IPS-18c (cell line): ENCODE data around the gene KIF18A.
A peak's percentile ranks its signal among the peaks of the same experiment; 100 is the strongest.
"Not testable (repeated sequence)": the region's sequence is repeated elsewhere in the genome, so short reads cannot be mapped to it uniquely, and the experiment has no call there.

Experiments
- H3K4me3 ChIP-seq: 2 replicates; pipeline ENCODE4 v1.7.0; 2013; ENCODE audit warnings: low read depth, mild to moderate bottlenecking, low read length, moderate library complexity; ENCODE audit not compliant: insufficient read depth
- H3K9me3 ChIP-seq: one replicate; pipeline ENCODE4 v1.6.1; 2013; ENCODE audit warnings: mild to moderate bottlenecking, low read length, moderate library complexity; ENCODE audit not compliant: control insufficient read depth, insufficient read depth

The KIF18A gene

DNA sequence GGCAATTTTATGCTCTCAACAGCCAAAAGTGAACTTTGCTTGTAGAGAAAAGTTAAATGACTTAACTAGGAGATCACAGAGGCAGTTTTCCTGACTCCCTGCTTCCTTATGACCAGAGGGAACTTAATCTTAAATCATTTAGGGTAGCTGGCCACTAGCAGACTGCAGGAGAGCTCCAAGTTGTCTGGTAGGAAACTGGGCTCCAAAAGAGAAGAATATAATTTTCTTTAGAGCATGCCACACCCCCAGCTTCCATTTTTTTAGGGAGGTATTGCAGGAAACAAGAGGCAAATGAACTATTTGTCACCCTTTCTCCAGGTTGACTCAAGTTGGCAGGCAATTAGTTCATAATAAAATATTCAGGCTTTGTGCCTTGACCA, 2.9 kb upstream of the KIF18A start:
- H3K4me3 ChIP-seq, result peak overlapping the region; percentile 76
- H3K9me3 ChIP-seq, result no peaks in the 10 kb centered on the region

DNA sequence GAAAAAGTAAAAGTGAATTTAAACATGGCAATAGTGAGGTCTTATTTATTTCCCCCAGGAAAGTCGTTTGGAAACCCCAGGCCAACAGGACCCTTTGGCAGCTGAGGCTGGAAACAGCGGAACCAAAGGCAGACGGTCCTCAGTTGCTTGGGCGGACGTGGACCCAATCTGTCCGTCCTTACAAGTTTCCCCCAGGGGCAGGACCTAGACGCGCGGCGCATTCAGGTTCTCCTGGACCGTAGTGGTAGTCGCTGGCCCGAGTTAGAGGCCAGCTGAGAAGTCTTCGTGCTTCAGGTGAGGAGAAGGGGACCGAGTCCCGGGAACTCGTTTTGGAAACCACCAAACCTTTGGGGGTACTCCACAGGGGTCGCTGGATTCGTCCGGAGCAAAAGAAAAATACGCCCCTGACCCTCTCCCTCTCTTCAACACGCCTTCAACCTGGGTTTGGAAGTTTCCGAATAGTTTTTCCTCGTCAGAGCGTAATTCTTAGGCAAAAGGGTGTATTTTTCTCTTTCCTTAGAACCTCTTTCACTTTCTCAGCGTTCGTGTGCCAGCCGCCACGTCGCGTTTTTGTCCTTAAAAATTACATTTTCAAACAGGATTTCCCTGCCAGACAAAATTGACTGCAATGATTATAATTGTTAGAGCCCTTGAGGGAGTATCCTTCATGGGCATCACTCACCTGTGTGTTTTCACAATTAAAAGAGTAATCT, 2.3 kb upstream of the KIF18A start:
- Histone ChIP-seq H3K4me3 (peak overlapping the region; percentile 76), H3K9me3 (no peaks in the 10 kb centered on the region)

- no peaks in the 10 kb centered on the region for H3K9me3 ChIP-seq
- H3K4me3 ChIP-seq, result no peak overlapping the region
Measured at GRCh38 chr11:28108958-28109357, 1.0 kb upstream of the KIF18A start.

DNA sequence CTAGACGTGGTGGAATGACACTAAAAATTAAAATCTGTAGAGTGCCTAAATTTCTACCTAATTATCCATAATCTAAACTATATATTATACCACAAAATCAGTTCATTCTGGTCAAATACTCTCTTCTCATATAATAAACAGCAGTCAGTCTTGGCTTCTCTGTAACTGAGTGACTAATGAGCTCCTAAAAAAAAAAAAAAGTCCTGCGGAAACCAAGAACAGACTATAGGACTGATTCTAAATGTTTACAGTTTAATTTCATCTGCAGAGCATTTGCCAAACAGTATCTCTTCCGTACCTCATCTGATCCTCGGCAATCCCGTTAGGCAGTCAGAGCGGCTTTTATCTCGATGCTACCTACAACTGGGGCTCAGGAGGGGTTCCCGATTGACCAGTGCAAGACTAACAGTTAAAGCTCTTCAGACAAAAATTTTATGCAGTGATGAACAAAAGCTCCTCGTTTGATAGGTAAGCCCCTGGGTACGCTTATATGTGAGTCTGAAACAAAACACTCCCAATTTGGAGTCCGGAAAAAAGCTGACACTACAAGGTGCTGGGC, 686 bp downstream of the KIF18A start:
- peak overlapping the region; percentile 80 for H3K4me3 ChIP-seq
- H3K9me3 ChIP-seq, result no peaks in the 10 kb centered on the region

- Histone ChIP-seq H3K9me3 (no peaks in the 10 kb centered on the region), H3K4me3 (no peak overlapping the region)
Measured at GRCh38 chr11:28106353-28107043, 1.5 kb downstream of the KIF18A start.

GRCh38 chr11:28105869-28106268, 2.1 kb downstream of the KIF18A start:
- Histone ChIP-seq H3K9me3 (no peaks in the 10 kb centered on the region), H3K4me3 (no peak overlapping the region)

- H3K4me3 ChIP-seq, result no peak overlapping the region
Measured at GRCh38 chr11:28104984-28105383, 3.0 kb downstream of the KIF18A start.

GRCh38 chr11:28104425-28104824, 3.5 kb downstream of the KIF18A start:
- H3K9me3 ChIP-seq, result no peaks in the 10 kb centered on the region
- no peak overlapping the region for H3K4me3 ChIP-seq

More at GRCh38 chr11:28104984-28105383, 3.0 kb downstream of the KIF18A start:
- no peaks in the 10 kb centered on the region for H3K9me3 ChIP-seq

- not testable (repeated sequence) for H3K4me3 ChIP-seq
Measured at GRCh38 chr11:28102300-28102699, 5.7 kb downstream of the KIF18A start.

GRCh38 chr11:28100665-28101064, 7.3 kb downstream of the KIF18A start:
- no peaks in the 10 kb centered on the region for H3K9me3 ChIP-seq
- H3K4me3 ChIP-seq, result no peak overlapping the region

More at GRCh38 chr11:28102300-28102699, 5.7 kb downstream of the KIF18A start:
- H3K9me3 ChIP-seq, result not testable (repeated sequence)

- Histone ChIP-seq H3K9me3 (no peaks in the 10 kb centered on the region), H3K4me3 (no peak overlapping the region)
Measured at GRCh38 chr11:28099715-28100114, 8.2 kb downstream of the KIF18A start.

DNA sequence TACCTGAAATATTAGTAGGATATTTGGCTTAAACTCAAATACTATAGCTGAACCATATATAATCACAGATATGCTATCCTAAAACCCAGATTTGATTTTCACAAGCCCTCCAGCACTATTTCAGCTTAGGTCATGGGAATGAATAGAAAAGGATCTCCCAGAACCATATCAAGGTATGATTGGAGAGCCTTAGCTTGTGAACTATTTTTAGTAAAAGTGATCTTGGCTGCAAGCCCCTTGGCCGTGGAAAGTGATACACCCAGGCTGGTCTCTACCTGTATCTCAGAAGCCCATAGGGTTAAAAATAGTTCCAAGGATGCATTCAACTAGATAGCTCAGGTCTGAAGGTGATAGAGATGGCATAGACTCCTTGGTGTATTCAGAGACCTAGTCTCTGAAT, 9.7 kb downstream of the KIF18A start:
- H3K4me3 ChIP-seq, result no peak overlapping the region
- H3K9me3 ChIP-seq, result no peaks in the 10 kb centered on the region

DNA sequence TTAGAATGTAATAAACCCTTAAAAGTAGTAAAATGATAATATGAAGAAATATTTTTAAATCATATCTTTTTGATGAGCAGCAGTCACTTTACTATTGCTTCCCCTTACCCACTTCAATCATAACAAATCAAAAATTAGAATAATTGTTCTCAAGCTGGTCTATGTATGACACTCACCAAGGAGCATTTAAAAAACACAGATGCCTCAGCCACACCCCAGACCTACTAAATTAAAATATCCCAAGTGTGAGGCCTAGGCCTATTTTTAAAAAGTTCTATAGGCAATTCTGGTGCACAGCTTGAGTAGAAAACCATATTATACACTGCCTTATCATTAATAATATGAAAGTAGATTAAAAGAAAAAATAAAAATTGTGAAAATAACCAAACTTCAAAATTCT, 15.2 kb downstream of the KIF18A start:
- Histone ChIP-seq H3K4me3 (no peak overlapping the region), H3K9me3 (no peaks in the 10 kb centered on the region)

DNA sequence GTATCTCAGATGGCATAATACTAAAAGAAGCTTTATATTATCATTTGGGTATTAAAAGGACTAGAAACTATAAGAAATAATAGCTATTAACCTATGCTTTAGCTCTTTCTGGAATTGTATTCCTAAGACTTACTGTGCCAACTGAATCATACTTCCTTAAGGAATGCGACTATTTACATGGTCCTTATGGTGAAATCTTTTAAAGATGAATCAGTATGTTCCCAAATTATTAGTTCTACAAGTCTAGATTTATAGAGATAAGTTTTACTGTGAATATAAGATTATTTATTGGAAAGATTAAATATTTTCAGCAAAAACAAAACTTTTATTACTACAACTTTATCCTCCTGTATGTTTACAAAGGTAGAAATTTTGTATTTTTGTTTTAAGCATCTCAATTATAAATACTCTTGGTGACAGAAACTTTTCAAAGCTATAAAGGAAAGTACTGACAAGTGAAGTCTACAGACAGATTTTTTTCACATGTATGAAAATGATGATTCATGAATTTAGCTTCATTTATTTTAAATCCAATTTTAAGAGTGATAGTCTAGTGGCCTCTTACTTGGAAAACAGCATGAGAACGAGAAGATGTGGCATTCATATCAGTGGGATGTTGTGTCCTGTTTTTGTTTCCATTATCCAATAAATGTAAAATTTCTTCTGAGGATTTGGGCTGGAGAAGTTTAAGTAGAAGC, 17.8 kb downstream of the KIF18A start:
- Histone ChIP-seq H3K9me3 (no peaks in the 10 kb centered on the region), H3K4me3 (no peak overlapping the region)

DNA sequence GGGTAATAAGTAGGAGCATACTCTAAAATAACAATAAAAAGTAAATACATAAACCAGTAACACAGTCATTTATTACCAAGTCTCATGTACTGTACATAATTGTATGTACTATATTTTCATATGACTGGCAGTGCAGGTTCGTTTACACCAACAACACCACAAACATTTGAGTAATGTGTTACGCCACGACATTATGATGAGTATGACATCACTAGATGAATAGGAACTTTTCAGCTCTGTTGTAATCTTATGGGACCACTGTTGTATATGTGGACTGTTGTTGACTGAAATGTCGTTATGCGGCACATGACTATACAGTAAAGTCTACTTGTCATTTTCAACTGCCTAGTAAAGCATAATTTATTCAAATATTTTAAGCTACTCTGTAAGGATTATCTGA, 18.6 kb downstream of the KIF18A start:
- Histone ChIP-seq H3K4me3 (no peak overlapping the region), H3K9me3 (no peaks in the 10 kb centered on the region)

DNA sequence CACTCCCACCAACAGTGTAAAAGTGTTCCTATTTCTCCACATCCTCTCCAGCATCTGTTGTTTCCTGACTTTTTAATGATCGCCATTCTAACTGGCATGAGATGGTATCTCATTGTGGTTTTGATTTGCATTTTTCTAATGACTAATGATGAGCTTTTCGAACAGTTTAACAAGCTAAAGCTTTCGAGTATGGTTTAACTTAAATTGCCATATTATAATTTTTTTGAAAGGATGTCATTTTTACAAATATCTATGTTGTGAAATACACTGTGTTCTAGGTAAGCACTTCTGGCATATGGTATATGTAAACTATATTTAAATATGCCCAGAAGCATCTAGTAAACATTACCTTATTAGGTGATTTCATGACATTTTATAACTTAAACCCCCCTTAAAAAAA, 20.3 kb downstream of the KIF18A start:
- not testable (repeated sequence) for H3K4me3 ChIP-seq

GRCh38 chr11:28087192-28087591, 20.8 kb downstream of the KIF18A start:
- not testable (repeated sequence) for H3K9me3 ChIP-seq

More for the DNA sequence above, 20.3 kb downstream of the KIF18A start:
- H3K9me3 ChIP-seq, result not testable (repeated sequence)

DNA sequence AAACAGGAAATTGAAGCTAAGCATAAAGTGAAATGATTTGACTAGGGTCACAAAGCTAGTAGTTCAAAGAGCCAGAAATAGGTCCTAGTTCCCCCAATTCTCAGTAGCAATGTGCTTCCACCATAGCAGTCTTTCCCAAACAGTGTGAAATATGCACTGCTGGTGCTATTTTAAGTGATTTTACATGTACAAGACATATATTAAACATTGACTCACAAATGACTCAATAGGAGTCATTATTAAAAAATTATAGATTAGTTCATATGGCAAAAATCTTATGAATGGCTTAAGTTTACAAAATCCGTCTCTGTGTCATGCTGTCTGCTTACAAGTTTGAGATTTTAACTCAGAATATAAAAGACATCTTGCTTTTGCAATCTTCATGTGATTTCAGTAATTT, 21.4 kb downstream of the KIF18A start:
- H3K9me3 ChIP-seq, result no peaks in the 10 kb centered on the region
- no peak overlapping the region for H3K4me3 ChIP-seq

More at GRCh38 chr11:28087192-28087591, 20.8 kb downstream of the KIF18A start:
- H3K4me3 ChIP-seq, result not testable (repeated sequence)
